ENCODE measurements around the gene RNF121.

DNA sequence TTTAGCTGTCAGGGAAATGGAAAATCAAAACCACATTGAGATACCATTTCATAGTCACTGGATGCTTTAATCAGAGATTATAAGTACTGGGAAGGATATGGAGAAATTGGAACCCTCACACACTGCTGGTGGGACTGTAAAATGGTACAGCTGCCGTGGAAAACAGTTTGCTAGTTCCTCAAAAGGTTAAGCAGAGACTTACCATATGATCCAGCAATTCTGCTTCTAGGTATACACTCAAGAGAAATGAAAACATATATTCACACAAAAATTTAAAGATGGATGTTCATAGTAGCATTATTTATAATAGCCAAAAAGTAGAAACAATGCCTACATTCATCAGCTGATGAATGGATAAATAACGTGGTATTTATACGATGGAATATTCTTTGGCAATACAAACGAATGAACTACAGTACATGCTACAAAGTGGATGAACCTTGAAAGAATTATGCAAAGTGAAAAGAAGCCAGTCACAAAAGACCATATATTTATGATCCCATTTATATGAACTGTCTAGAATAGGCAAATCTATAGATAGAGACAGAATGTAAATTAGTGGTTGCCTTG is 23.0 kb downstream of the RNF121 start:
- no peak for TF ChIP-seq SUZ12 (IDR thresholded peaks at IDR 0.05; ENCODE audit: low read length)
- TF ChIP-seq, protein P1, sequence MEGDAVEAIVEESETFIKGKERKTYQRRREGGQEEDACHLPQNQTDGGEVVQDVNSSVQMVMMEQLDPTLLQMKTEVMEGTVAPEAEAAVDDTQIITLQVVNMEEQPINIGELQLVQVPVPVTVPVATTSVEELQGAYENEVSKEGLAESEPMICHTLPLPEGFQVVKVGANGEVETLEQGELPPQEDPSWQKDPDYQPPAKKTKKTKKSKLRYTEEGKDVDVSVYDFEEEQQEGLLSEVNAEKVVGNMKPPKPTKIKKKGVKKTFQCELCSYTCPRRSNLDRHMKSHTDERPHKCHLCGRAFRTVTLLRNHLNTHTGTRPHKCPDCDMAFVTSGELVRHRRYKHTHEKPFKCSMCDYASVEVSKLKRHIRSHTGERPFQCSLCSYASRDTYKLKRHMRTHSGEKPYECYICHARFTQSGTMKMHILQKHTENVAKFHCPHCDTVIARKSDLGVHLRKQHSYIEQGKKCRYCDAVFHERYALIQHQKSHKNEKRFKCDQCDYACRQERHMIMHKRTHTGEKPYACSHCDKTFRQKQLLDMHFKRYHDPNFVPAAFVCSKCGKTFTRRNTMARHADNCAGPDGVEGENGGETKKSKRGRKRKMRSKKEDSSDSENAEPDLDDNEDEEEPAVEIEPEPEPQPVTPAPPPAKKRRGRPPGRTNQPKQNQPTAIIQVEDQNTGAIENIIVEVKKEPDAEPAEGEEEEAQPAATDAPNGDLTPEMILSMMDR (IDR thresholded peaks at IDR 0.05; ENCODE audit: control extremely low read depth in 1 of 3, insufficient read depth in 1 of 3, low read depth in 1 of 3, low read length in 3 of 3) = no peak
- TF ChIP-seq MAFK (IDR thresholded peaks at IDR 0.05; ENCODE audit: low read depth, low read length) = no peak
- no peak for TF ChIP-seq CEBPB (IDR thresholded peaks at IDR 0.05; ENCODE audit: low read depth, low read length)
- TF ChIP-seq POLR2A (IDR thresholded peaks at IDR 0.05; ENCODE audit: control extremely low read depth in 1 of 2, low read depth in 2 of 2, low read length in 2 of 2) = no peak
- TF ChIP-seq BRCA1 (IDR thresholded peaks at IDR 0.05; ENCODE audit: low read depth, low read length) = no peak
- TF ChIP-seq POLR2AphosphoS5 (IDR thresholded peaks at IDR 0.05; ENCODE audit: low read depth, low read length) = no peak
- TF ChIP-seq TAF7 (optimal IDR thresholded peaks at IDR 0.05; ENCODE audit: borderline replicate concordance, low read depth, low read length) = no peak
- no peak for TF ChIP-seq KDM1A (IDR thresholded peaks at IDR 0.05; ENCODE audit: borderline replicate concordance, low read length)
- no peak for TF ChIP-seq EP300 (IDR thresholded peaks at IDR 0.05; ENCODE audit: borderline replicate concordance in 1 of 2, low read depth in 2 of 2, low read length in 2 of 2)
- no peak for TF ChIP-seq GABPA (IDR thresholded peaks at IDR 0.05; ENCODE audit: borderline replicate concordance, insufficient read depth, low read length)
- TF ChIP-seq, protein P2, sequence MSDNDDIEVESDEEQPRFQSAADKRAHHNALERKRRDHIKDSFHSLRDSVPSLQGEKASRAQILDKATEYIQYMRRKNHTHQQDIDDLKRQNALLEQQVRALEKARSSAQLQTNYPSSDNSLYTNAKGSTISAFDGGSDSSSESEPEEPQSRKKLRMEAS (IDR thresholded peaks at IDR 0.05) = no peak

All from H1 (cell line).